GM12873 (cell line): Measurements from ENCODE around the gene PER1.
A peak's percentile ranks its signal among the peaks of the same experiment; 100 is the strongest.

Experiments
- TF ChIP-seq, protein P1 (sequence below): IDR thresholded peaks from 2 replicates; pipeline ENCODE4 v1.5.1; 2012; ENCODE audit warnings: low read depth, mild to moderate bottlenecking, moderate library complexity, low read length, control low read depth; ENCODE audit not compliant: insufficient read depth; ENCODE audit errors: missing control alignments

The PER1 gene

DNA sequence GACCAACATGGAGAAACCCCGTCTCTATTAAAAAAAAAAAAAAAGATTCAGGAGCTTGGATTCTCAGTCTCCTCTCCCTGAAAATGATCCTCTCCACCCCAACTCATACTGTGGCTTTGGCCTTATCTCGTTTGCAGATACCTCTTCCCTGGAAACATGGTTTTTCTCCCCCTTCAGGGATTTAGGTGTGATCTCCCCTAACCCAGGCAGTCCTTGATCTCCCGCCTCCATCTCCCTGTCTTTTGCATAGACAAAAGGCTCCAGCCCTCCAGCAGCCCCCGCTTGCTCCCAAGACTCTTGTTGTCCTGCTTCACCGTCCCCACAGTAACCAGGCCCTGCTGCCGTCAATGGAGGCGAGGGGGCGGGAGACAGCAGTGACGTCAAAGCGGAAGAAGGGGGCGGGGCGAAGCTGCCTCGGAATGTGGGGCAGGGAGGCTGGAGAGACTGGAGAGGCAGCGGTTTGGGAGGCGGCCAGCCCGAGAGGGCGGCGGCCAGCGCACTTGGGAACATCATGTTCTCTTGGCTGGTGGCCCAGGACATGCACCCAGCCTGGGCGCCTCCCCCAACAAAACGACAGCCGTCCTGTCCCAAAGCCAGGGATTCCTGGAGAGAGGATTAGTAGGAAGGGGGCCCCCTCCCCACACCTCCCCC lies 1.9 kb upstream of the PER1 start:
- TF ChIP-seq, protein P1, sequence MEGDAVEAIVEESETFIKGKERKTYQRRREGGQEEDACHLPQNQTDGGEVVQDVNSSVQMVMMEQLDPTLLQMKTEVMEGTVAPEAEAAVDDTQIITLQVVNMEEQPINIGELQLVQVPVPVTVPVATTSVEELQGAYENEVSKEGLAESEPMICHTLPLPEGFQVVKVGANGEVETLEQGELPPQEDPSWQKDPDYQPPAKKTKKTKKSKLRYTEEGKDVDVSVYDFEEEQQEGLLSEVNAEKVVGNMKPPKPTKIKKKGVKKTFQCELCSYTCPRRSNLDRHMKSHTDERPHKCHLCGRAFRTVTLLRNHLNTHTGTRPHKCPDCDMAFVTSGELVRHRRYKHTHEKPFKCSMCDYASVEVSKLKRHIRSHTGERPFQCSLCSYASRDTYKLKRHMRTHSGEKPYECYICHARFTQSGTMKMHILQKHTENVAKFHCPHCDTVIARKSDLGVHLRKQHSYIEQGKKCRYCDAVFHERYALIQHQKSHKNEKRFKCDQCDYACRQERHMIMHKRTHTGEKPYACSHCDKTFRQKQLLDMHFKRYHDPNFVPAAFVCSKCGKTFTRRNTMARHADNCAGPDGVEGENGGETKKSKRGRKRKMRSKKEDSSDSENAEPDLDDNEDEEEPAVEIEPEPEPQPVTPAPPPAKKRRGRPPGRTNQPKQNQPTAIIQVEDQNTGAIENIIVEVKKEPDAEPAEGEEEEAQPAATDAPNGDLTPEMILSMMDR = no peak

DNA sequence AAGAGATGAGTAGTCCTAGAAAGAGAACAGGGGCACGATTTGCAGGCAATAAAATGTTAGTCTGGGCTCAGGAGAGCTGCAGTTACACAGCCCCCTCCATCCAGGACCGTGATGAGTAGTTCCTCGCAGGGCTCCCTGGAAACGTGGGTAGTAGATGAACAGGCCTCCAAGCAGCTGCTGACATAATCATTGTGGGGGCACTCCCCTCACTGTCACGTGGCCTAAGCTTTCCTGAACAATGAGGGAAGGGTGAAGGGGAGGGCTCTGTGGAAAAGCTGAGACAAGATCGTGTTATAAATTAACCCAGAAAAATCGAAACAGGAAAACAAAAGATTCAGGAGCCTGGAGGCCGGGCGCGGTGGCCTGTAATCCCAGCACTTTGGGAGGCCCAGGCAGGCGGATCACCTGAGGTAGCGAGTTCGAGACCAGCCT lies 1.3 kb upstream of the PER1 start:
- TF ChIP-seq, protein P1 = no peak

DNA sequence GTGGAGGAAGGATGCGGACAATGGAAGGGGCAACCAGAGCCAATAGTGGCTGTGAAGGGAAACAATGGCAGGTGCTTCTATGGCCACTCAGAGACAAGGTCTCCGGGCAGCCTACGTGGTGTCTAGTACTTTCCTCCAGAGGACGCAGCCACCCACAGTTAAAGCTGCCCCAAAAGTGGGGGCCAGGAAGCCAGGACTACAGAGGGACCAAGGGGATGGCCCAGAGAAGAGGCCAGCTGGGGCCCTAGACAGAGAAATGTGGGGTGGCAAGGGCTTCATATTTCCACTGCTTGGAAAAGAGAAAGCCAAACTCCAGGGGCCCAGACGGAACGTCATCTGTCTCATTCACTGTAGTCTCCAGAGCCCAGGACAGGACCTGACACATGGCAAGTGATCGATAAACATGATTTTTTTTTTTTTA lies 837 bp upstream of the PER1 start:
- TF ChIP-seq, protein P1 = no peak

DNA sequence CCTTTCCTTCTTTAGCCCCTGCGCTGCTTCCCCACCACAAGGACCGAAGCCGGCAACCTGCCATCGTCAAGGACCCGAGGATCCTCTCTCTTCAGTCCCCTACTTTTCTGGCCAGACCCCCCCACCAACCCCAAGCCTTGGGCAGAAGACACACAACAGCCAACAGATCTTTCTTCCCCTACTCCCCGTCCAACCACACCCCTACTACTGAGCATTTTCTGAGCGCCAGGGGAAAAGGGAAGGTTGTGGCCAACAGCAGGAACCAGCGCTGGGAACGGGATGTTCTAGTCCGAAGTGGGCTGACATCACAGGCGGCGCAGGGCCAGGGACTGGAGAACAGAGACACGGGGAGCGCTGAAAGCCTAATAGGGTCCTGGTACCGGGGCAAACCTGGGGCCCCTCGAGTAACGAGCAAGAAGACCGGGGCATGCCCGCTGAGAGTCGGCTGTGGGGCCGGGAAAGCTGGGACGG lies 528 bp downstream of the PER1 start:
- TF ChIP-seq, protein P1 = no peak

DNA sequence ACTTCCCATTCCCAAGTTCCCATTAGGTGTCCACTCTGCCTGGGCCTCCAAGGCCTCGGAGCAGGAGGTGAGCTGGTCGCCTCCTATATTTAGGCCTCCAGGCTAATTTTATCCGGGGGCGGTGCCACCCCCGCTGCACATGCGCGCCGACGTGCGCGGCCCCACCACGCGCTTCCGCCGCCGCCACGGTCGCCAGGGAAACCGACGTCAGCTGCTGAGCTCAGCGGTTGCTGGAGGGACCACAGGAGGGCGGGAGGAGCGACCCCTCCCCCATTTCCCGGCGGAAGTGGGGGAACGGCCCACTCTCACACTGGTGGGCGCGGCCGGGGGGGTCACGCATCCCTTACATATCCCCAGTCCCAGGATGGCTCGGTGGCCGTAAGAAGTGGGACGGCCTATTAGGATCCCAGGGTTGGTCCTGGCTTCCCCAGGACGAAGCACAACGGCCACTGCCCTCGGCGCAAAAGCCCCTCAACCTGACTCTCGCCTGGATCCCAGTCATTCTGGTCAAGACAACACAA lies 1.0 kb downstream of the PER1 start:
- TF ChIP-seq, protein P1 = peak; percentile 4

DNA sequence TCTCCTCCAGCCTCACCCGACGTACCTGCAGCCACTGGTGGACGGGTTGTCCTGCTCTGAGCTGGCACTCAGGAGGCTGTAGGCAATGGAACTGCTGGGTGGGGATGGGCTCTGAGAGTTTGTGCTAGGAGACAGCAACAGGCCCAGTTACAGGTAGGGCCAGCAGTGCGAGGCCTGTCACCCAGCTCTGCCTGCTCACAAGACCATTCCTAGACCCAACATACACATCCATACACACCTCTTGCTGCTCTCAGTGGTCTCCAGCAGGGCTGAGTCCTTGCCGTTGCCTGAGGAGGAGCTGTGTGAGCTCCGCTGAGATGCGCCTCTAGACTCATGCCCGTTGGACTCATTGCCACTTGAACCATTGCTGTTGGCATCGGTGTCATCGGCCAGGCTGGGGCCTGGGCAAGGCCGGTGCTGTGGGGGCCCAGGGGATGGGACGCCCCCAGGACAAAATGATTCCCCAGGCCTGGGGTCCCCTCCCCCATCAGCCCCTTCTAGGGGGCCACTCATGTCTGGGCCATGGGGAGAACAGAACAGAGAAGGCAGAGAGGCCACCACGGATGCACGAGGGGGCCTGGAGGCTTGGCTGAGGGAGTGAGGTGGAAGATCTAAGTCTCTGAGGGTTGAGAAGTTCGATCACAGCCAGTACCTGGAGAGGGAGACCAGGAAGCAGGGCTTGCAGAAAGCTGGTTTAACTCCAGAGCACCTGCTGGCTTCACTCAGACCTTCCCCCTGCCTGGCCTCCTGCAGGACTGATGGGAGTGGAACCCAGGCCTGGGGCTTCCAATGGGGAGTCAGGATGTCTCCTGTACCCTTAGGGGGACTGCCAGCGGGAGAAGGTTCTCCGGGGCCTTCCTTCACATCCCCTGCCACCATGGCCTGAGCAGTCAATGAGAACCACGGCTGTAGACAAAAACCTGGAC lies 1.7 kb downstream of the PER1 start:
- TF ChIP-seq, protein P1 = no peak
